GM12872 (cell line): Measurements from ENCODE around the gene VAV2.

Source experiments
- TF ChIP-seq, protein P1 (sequence below): IDR thresholded peaks from 3 replicates; pipeline ENCODE4 v1.5.1; 2011; ENCODE audit warnings: low read depth, mild to moderate bottlenecking, low read length, moderate library complexity; ENCODE audit not compliant: insufficient read depth

Gene VAV2

GRCh38 chr9:133762488-133763271, 229.4 kb downstream of the VAV2 start:
- TF ChIP-seq, protein P1, sequence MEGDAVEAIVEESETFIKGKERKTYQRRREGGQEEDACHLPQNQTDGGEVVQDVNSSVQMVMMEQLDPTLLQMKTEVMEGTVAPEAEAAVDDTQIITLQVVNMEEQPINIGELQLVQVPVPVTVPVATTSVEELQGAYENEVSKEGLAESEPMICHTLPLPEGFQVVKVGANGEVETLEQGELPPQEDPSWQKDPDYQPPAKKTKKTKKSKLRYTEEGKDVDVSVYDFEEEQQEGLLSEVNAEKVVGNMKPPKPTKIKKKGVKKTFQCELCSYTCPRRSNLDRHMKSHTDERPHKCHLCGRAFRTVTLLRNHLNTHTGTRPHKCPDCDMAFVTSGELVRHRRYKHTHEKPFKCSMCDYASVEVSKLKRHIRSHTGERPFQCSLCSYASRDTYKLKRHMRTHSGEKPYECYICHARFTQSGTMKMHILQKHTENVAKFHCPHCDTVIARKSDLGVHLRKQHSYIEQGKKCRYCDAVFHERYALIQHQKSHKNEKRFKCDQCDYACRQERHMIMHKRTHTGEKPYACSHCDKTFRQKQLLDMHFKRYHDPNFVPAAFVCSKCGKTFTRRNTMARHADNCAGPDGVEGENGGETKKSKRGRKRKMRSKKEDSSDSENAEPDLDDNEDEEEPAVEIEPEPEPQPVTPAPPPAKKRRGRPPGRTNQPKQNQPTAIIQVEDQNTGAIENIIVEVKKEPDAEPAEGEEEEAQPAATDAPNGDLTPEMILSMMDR, result no peak

DNA sequence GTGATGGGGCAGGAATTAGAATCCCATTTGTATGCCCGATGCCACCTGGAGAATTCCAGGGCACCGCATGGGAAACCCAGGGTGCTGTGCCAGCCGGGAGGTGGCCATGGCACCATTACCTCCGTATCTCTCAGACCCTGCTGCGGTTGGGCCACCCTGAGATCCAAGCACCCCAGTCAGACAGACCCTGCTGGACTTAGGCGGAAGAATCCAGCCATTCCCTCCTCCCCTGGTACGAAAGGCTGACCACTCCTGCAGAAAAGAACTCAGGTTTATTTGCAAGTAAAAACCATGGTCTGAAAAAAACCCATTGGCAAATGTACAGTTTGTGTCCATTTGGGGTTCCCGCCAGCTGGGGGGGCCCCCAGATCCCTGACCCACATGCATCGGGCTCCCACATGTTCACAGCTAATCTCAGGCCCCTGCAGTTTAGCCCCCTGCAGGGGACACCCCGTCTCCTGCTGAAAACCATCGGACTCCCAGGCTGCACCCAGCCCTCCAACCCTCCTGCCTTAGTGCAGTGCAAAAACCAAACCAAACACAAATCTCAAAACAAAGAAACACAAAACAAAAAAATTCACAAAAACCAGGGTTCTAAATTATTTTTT, 230.4 kb downstream of the VAV2 start:
- TF ChIP-seq, protein P1, result no peak

DNA sequence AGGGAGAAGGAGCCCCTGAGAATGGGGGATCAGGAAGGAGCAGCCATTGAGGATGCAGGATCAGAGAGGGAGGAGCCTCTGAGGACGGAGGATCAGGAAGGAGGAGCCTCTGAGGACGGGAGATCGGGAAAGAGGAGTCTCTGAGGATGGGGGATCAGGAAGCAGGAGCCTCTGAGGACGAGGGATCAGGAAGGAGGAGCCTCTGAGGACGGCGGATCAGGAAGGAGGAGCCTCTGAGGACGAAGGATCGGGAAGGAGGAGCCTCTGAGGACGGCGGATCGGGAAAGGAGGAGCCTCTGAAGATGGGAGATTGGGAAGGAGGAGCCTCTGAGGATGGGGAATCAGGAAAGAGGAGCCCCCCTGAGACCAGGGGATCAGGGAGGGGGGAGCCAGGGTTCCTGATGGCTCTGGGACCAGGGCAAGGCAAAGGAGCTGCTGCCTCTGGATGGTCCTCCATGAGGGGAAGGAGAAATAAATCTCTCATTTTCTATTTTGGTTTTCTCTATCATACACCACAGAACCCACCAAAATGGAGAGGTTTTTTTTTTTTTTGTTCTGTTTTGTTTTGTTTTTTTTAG, 231.3 kb downstream of the VAV2 start:
- TF ChIP-seq, protein P1, result no peak

- TF ChIP-seq, protein P1, result no peak
Observed at GRCh38 chr9:133759946-133760345, 232.2 kb downstream of the VAV2 start.

- TF ChIP-seq, protein P1, result no peak
Observed at GRCh38 chr9:133759146-133759900, 232.8 kb downstream of the VAV2 start.

- TF ChIP-seq, protein P1, result no peak
Observed at GRCh38 chr9:133758228-133758627, 233.9 kb downstream of the VAV2 start.

- TF ChIP-seq, protein P1, result no peak
Observed at GRCh38 chr9:133754688-133755227, 237.4 kb downstream of the VAV2 start.
